ENCODE measurements around the gene ZSWIM4.

The ZSWIM4 gene

GRCh38 chr19:13877303-13877702, 82.1 kb downstream of the ZSWIM4 start:
- peaks cover 27% of the 10 kb centered on the region for H3K4me1 Mint-ChIP-seq
- no peaks in the 10 kb centered on the region for H3K36me3 Mint-ChIP-seq
- H3K4me3 Mint-ChIP-seq: no peak overlapping the region
- no peak overlapping the region for H3K27ac Mint-ChIP-seq
- peaks cover 3% of the 10 kb centered on the region for H3K27me3 Mint-ChIP-seq
- no peaks in the 10 kb centered on the region for H3K9me3 Mint-ChIP-seq

DNA sequence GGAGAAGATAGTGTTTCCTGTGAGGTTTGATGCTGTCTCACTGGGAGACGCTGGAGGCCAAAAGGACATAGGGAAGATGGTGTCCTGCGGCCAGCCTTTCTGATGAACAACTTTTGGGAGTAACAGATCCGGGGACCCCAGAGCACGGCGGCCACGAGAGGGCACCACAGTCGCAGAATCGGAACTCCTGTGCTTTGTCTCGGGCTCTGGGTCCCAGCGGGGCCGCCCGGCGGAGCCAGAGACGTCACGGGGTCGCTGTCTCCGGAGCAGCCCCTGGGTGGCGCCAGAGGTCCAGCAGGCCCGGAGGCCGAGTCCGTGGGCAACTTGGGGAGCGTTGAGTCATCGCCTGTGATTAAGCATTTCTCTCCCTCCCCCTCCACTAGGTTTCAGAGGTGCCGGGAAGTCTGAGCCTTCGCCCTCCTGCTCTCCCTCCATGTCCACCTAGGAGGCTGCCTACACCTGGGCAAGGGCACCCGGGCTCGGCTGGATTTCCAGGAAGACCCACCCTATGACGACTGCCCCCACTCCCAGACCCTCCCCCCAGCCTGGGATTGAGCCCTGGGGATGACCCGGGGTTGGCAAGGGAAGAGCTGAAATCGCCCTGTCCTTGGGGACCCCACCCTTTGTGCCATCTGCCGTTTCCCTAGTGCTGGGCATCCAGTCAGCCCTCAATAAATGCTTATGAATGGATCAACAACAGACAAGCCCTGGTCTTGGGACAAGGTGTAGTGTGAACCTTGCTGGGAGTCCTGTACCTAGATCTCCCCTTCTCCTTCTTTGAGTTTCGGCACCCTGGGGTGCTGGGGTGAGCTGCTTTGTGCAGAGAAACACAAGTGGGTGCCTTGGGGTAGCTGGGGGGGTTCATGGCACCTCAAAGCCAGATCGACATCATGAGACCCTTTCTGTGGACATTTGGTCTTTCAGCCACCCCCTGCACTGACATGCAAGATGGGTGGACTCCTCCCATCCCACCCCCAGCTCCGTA, 85.1 kb downstream of the ZSWIM4 start:
- Mint-ChIP-seq H3K9me3 (no peaks in the 10 kb centered on the region), H3K4me3 (peak overlapping the region; percentile 59), H3K36me3 (no peaks in the 10 kb centered on the region), H3K4me1 (peaks cover 38% of the 10 kb centered on the region), H3K27ac (peak overlapping the region; percentile 80), H3K27me3 (no peaks in the 10 kb centered on the region)

GRCh38 chr19:13881251-13881691, 86.0 kb downstream of the ZSWIM4 start:
- H3K27ac Mint-ChIP-seq: peak overlapping the region; percentile 30
- H3K4me1 Mint-ChIP-seq: peaks cover 38% of the 10 kb centered on the region

More at GRCh38 chr19:13881251-13881691, 86.0 kb downstream of the ZSWIM4 start:
- Mint-ChIP-seq H3K36me3 (no peaks in the 10 kb centered on the region), H3K4me3 (no peak overlapping the region), H3K27me3 (no peaks in the 10 kb centered on the region), H3K9me3 (no peaks in the 10 kb centered on the region)

Measured in activated naive CD4-positive, alpha-beta T cell treated with anti-CD3 and anti-CD28 coated beads, Interleukin-2, amount 50 U/mL, for 24 hours (primary cell).